Heart right ventricle (tissue), 16 donors: ENCODE measurements around the gene SLC29A4. TPM values are rescaled to one million over a fixed set of nuclear protein-coding genes. Genes with fewer than 3 reads are reported as not detected.

ENCODE experiments used
- ATAC-seq, 8 donors: fragments of 200-7000 bp; cut with Tn5 transposase; one replicate each; pipeline ENCODE4 v1.9.1; 2020; ENCODE audit warnings: mild to moderate bottlenecking in 8 of 8, moderate library complexity in 8 of 8, moderate number of reproducible peaks in 1 of 8
- DNase-seq, 2 donors: peaks; one replicate each; pipeline ENCODE4 v3.0.0-alpha.2; 2020
- H3K27ac ChIP-seq, 10 donors: fragments of 200-600 bp; sonication (generic) in 2 of 10; one replicate each; pipeline versions ENCODE4 v1.5.0 to v1.8.0; 2020 to 2022; ENCODE audit warnings: mild to moderate bottlenecking in 3 of 10
- H3K27me3 ChIP-seq, 7 donors: fragments of 200-600 bp; one replicate each; pipeline ENCODE4 v1.8.0; 2021 to 2022; ENCODE audit warnings: mild to moderate bottlenecking in 2 of 7
- H3K36me3 ChIP-seq, 9 donors: fragments of 200-600 bp; sonication (generic) in 1 of 9; one replicate each; pipeline versions ENCODE4 v1.5.0 to v1.8.0; 2020 to 2022; ENCODE audit warnings: mild to moderate bottlenecking in 2 of 9
- H3K4me1 ChIP-seq, 9 donors: fragments of 200-600 bp; sonication (generic) in 1 of 9; one replicate each; pipeline versions ENCODE4 v1.5.0 to v1.8.0; 2020 to 2022; ENCODE audit warnings: mild to moderate bottlenecking in 4 of 9
- H3K4me3 ChIP-seq, 10 donors: fragments of 200-600 bp; sonication (generic) in 2 of 10; one replicate each; pipeline versions ENCODE4 v1.5.0 to v1.8.0; 2020 to 2022; ENCODE audit warnings: mild to moderate bottlenecking in 7 of 10, moderate library complexity in 2 of 10
- H3K9me3 ChIP-seq, 11 donors: fragments of 200-600 bp in 10 of 11; sonication (generic) in 2 of 11; one replicate each; pipeline versions ENCODE4 v1.5.0 to v1.8.0; 2013 to 2022; ENCODE audit warnings: mild to moderate bottlenecking in 2 of 11, control low read depth in 1 of 11, moderate library complexity in 1 of 11
- WGBS, 2 donors: extraction: QIAGEN DNeasy Blood & Tissue Kit; methylation state at CpG; one replicate each; pipeline ENCODE4 v1.1.7; 2013; ENCODE audit warnings: inconsistent platforms in 1 of 2; 5-methylcytosine and 5-hydroxymethylcytosine counted together
- intact Hi-C, 10 donors: fragments of 100-400 bp; cut with DNase I; formaldehyde crosslinking; loops; one replicate each; pipeline versions ENCODE4 v1.11.1 to v1.14.2; 2022
- polyA plus RNA-seq, 2 donors: library from polyadenylated mRNA; stranded (reverse); fragments of 200-250 nt; gene quantifications; one replicate each; pipeline ENCODE4 v1.2.3, GENCODE V29; 2013
- total RNA-seq, 10 donors: library from RNA; stranded (reverse); fragmentation: NEBNext Ultra II Directional in 3 of 10; extraction: Animal tissue kit (Norgen Biotek cat#: 25700) in 3 of 10; gene quantifications; one replicate each; pipeline versions ENCODE4 v1.2.1 to v1.2.4, GENCODE V29; 2021 to 2023
- TF ChIP-seq, protein P1 (sequence below), 9 donors: fragments of 200-600 bp; sonication (generic) in 2 of 9; IDR thresholded peaks; one replicate each; pipeline versions ENCODE4 v1.5.0 to v1.8.0; 2021 to 2022; ENCODE audit warnings: antibody characterized with exemption in 9 of 9, mild to moderate bottlenecking in 5 of 9, moderate library complexity in 1 of 9
- donor health status: Arrhythmogenic right ventricular cardiomyopathy.
- donor health status: ischemic (EF 13 %, LVEDD 7.1; RV severe dilation, severe dysfunction).
- donor health status: healthy with polysubstance abuse.
- donor health status: DM: no; HTN: yes; CAD: no.
- donor health status: DM: no; HTN: no; CAD: no.
- donor health status: ischemic (EF 25% LVEDD 6.9; RV normal size, moderate dysfunction).
- donor health status: ischemic (EF 25% LVEDD 5.7; RV mildly dilated, moderate dysfunction).
- donor health status: healthy.
- donor health status: DM: yes; HTN: yes; CAD: no.
- donor health status: Ischemic cardiomyopathy.
- donor health status: ischemic (EF 35%, LVEDD 5.7; RV mildly dilated, moderate dysfunction).
- donor health status: nonischemic (EF 11% LVEDD 7.7; RV severe dilation, severe dysfunction).
- donor health status: DM: yes; HTN: yes; CAD: no.
- donor health status: PGD.
- donor health status: ischemic (EF 29% LVEDD 5.4; RV normal size, mild dysfunction).
- donor health status: nonischemic (EF 23%, LVEDD 6.1; RV moderate dilation, normal function).

SLC29A4 gene
- total and polyA plus RNA-seq, 12 donors, result 0.94 to 5.3 (median 2.1) TPM

DNA sequence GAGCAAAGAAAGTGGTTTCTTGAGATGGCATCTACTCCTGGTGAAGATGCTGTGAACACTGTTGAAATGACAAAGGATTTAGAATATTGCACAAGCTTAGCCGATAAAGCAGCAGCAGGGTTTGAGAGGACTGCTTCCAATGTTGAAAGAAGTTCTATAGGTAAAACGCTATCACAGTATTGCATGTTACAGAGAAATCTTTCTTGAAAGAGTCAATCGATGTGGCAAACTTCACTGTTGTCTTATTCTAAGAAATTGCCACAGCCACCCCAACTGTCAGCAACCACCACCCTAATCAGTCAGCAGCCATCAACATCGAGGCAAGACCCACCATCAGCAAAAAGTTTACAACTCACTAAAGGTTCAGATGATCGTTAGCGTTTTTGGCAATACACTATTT is 59.9 kb downstream of the SLC29A4 start:
- Histone ChIP-seq H3K4me3 (no peak overlapping the region), H3K9me3 (peaks cover 0 to 57% (median 28%) of the 10 kb centered on the region in 11 donors), H3K36me3 (peaks cover 16 to 100% (median 77%) of the 10 kb centered on the region in 9 donors), H3K27me3 (no peaks in the 10 kb centered on the region), H3K27ac (no peak overlapping the region), H3K4me1 (no peaks in the 10 kb centered on the region)
- ATAC-seq (no peak), DNase-seq (no peak)
- TF ChIP-seq, protein P1, sequence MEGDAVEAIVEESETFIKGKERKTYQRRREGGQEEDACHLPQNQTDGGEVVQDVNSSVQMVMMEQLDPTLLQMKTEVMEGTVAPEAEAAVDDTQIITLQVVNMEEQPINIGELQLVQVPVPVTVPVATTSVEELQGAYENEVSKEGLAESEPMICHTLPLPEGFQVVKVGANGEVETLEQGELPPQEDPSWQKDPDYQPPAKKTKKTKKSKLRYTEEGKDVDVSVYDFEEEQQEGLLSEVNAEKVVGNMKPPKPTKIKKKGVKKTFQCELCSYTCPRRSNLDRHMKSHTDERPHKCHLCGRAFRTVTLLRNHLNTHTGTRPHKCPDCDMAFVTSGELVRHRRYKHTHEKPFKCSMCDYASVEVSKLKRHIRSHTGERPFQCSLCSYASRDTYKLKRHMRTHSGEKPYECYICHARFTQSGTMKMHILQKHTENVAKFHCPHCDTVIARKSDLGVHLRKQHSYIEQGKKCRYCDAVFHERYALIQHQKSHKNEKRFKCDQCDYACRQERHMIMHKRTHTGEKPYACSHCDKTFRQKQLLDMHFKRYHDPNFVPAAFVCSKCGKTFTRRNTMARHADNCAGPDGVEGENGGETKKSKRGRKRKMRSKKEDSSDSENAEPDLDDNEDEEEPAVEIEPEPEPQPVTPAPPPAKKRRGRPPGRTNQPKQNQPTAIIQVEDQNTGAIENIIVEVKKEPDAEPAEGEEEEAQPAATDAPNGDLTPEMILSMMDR (IDR thresholded peaks at IDR 0.05), result no peak
- intact Hi-C loops, result no loop called here
- WGBS, 2 donors, result 95 to 98% methylated on average over 6 of the region's 6 CpGs

DNA sequence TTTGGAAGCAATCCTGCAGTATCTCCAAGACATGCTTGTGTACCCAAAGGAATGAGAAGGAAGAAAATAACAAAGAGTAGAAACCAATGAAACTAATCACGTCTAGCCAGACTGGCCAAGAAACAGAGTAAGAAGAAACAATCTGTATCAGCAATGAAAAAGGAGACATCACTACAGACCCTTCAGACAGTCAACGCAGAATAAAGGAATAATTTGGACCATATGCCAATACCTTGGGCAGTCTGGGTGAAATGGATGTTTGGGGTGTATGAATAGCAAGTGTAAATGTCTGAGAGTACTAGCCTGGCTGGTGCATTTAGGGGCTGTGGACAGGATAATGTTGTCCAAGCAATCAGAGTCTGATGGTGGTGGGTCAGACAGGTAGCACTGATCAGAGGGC is 61.1 kb downstream of the SLC29A4 start:
- intact Hi-C loops, result no loop called here
- H3K36me3 ChIP-seq, result peaks cover 16 to 100% (median 69%) of the 10 kb centered on the region in 9 donors
- TF ChIP-seq, protein P1 (IDR thresholded peaks at IDR 0.05), result no peak
- no peaks in the 10 kb centered on the region for H3K27me3 ChIP-seq
- WGBS, 2 donors, result 93 to 97% methylated on average over 2 of the region's 2 CpGs
- DNase-seq, result no peak
- peaks cover 0 to under 1% (median 0%) of the 10 kb centered on the region in 9 donors for H3K4me1 ChIP-seq
- no peak for ATAC-seq
- no peak overlapping the region for H3K27ac ChIP-seq
- no peak overlapping the region for H3K4me3 ChIP-seq
- peaks cover 0 to 48% (median 23%) of the 10 kb centered on the region in 11 donors for H3K9me3 ChIP-seq

DNA sequence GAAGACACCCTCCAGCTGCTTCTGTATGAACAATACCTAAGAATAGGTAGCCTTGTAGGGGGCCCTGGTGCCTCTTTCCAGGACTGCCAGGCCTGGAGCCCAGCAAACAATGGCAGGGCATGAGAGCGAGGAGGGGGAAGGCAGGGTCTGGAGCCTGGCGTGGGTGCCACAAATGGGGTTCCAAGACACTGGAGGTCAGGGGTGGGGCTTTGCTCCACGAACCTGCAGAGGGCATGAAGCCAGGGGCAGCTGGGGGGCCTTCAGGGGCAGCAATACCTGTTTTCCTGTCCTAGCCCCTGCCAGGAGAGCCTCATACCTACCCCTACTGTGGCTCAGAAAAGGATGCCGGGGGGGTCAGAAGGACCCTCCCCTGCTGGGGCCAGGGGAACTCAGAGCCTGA is 61.6 kb downstream of the SLC29A4 start:
- intact Hi-C loops, result no loop called here
- peaks cover 0 to 48% (median 23%) of the 10 kb centered on the region in 11 donors for H3K9me3 ChIP-seq
- DNase-seq (no peak), ATAC-seq (no peak)
- peaks cover 16 to 100% (median 64%) of the 10 kb centered on the region in 9 donors for H3K36me3 ChIP-seq
- 98 to 100% methylated on average over 4 of the region's 4 CpGs for WGBS, 2 donors
- H3K27ac ChIP-seq, result no peak overlapping the region
- TF ChIP-seq, protein P1 (IDR thresholded peaks at IDR 0.05), result no peak
- H3K27me3 ChIP-seq, result no peaks in the 10 kb centered on the region
- H3K4me3 ChIP-seq, result no peak overlapping the region
- peaks cover 0 to 5% (median 0%) of the 10 kb centered on the region in 9 donors for H3K4me1 ChIP-seq

DNA sequence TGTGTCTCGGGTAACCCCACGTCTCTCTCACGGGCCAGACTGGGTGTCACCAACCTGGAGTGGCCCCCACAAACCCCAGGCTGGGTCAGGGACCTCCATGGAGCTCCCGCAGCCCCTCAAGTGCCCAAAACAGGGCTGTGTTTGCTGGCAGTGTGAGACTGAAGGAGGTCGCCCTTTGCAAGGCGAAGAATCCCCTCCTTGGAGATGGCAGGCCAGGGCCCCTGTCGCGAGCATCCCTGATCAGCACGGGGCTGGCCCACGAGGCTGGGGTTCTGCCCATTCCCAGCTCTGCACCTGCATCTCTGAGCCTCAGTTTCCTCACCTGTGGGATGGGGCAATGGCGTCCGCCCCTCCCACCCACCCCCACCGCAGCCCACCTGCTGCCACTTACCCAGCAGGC is 62.4 kb downstream of the SLC29A4 start:
- TF ChIP-seq, protein P1 (IDR thresholded peaks at IDR 0.05), result no peak
- Histone ChIP-seq H3K27me3 (no peaks in the 10 kb centered on the region), H3K9me3 (peaks cover 0 to 48% (median 23%) of the 10 kb centered on the region in 11 donors), H3K4me1 (peaks cover 0 to 8% (median 0%) of the 10 kb centered on the region in 9 donors), H3K4me3 (no peak overlapping the region), H3K27ac (no peak overlapping the region), H3K36me3 (peaks cover 16 to 99% (median 56%) of the 10 kb centered on the region in 9 donors)
- intact Hi-C loops, result no loop called here
- WGBS, 2 donors, result 96 to 98% methylated on average over 13 of the region's 13 CpGs
- DNase-seq, result no peak
- ATAC-seq, result no peak
